GM12801 (cell line): ENCODE data around the gene CASP9.

Experiments
- CTCF ChIP-seq: IDR thresholded peaks from one replicate; pipeline ENCODE4 v1.5.1; 2011; ENCODE audit warnings: control low read depth; ENCODE audit not compliant: insufficient read length; ENCODE audit errors: extremely low read depth

CASP9 gene

GRCh38 chr1:15488371-15488770 is 35.6 kb downstream of the CASP9 start:
- no peak for TF ChIP-seq CTCF

- TF ChIP-seq CTCF = no peak
Measured at GRCh38 chr1:15485636-15486035, 38.4 kb downstream of the CASP9 start.

GRCh38 chr1:15483971-15484370 is 40.0 kb downstream of the CASP9 start:
- no peak for TF ChIP-seq CTCF

- TF ChIP-seq CTCF = no peak
Measured at GRCh38 chr1:15479654-15480347, 44.2 kb downstream of the CASP9 start.

- no peak for TF ChIP-seq CTCF
Measured at GRCh38 chr1:15477646-15478212, 46.3 kb downstream of the CASP9 start.

- no peak for TF ChIP-seq CTCF
Measured at GRCh38 chr1:15476927-15477326, 47.1 kb downstream of the CASP9 start.

GRCh38 chr1:15475752-15476314 is 48.2 kb downstream of the CASP9 start, which contains the start of gene CELA2B:
CELA2B (plus strand) TSS chr1:15476104; CDS start chr1:15476126, 22 bp downstream.
- TF ChIP-seq CTCF = no peak
